GM18526 (cell line): Measurements from ENCODE around the gene EIF5A2.

Experiments used
- POLR2A ChIP-seq: IDR thresholded peaks from 3 replicates; pipeline ENCODE4 v1.6.1; 2011; ENCODE audit not compliant: insufficient read length; ENCODE audit errors: extremely low read depth

EIF5A2 gene

GRCh38 chr3:170908235-170909116 is at the start of gene EIF5A2:
Gene EIF5A2, minus strand, starts transcription at chr3:170908637. Its CDS starts 831 bp downstream, at chr3:170907806.
- TF ChIP-seq POLR2A = peak; percentile 58

- TF ChIP-seq POLR2A = no peak
Measured at GRCh38 chr3:170956647-170957046, 48.2 kb upstream of the EIF5A2 start.

- TF ChIP-seq POLR2A = no peak
Measured at GRCh38 chr3:170953736-170954135, 45.3 kb upstream of the EIF5A2 start.

GRCh38 chr3:170953229-170953628 is 44.8 kb upstream of the EIF5A2 start:
- no peak for TF ChIP-seq POLR2A

GRCh38 chr3:170949211-170949610 is 40.8 kb upstream of the EIF5A2 start:
- no peak for TF ChIP-seq POLR2A

- TF ChIP-seq POLR2A = no peak
Measured at GRCh38 chr3:170947018-170947769, 38.8 kb upstream of the EIF5A2 start.

- TF ChIP-seq POLR2A = no peak
Measured at GRCh38 chr3:170942011-170942410, 33.6 kb upstream of the EIF5A2 start.

GRCh38 chr3:170941551-170941950 is 33.1 kb upstream of the EIF5A2 start:
- TF ChIP-seq POLR2A = no peak

- TF ChIP-seq POLR2A = no peak
Measured at GRCh38 chr3:170918715-170919114, 10.3 kb upstream of the EIF5A2 start.

- TF ChIP-seq POLR2A = no peak
Measured at GRCh38 chr3:170914690-170915089, 6.3 kb upstream of the EIF5A2 start.

- TF ChIP-seq POLR2A = no peak
Measured at GRCh38 chr3:170914212-170914611, 5.8 kb upstream of the EIF5A2 start.

- no peak for TF ChIP-seq POLR2A
Measured at GRCh38 chr3:170911051-170911450, 2.6 kb upstream of the EIF5A2 start.

- TF ChIP-seq POLR2A = no peak
Measured at GRCh38 chr3:170910542-170910941, 2.1 kb upstream of the EIF5A2 start.

- no peak for TF ChIP-seq POLR2A
Measured at GRCh38 chr3:170909129-170909903, 879 bp upstream of the EIF5A2 start.

GRCh38 chr3:170907637-170908234 is 701 bp downstream of the EIF5A2 start:
- no peak for TF ChIP-seq POLR2A
